Suprapubic skin (tissue), 4 donors: ENCODE measurements around the gene FBLN1. TPM values are rescaled to one million over a fixed set of nuclear protein-coding genes. Genes with fewer than 3 reads are reported as not detected.
A peak's percentile ranks its signal among the peaks of the same experiment; 100 is the strongest.

Source experiments
- DNase-seq, 2 donors: peaks; one replicate each; pipeline ENCODE4 v3.0.0-alpha.2; 2019; ENCODE audit warnings: low spot score in 2 of 2
- H3K27ac ChIP-seq: fragments of 200-600 bp; sonication (generic); one replicate; pipeline ENCODE4 v1.5.1; 2019
- H3K27me3 ChIP-seq: fragments of 200-600 bp; sonication (generic); one replicate; pipeline ENCODE4 v1.5.1; 2019
- H3K36me3 ChIP-seq: fragments of 200-600 bp; sonication (generic); one replicate; pipeline ENCODE4 v1.5.1; 2019
- H3K4me1 ChIP-seq: fragments of 200-600 bp; sonication (generic); one replicate; pipeline ENCODE4 v1.5.1; 2019
- H3K4me3 ChIP-seq: fragments of 200-600 bp; sonication (generic); one replicate; pipeline ENCODE4 v1.5.1; 2019; ENCODE audit warnings: mild to moderate bottlenecking
- H3K9me3 ChIP-seq: fragments of 200-600 bp; sonication (generic); one replicate; pipeline ENCODE4 v1.5.1; 2019
- CTCF ChIP-seq, 2 donors: fragments of 200-600 bp in 1 of 2; fragments of 450-650 bp in 1 of 2; sonication (generic) in 1 of 2; IDR thresholded peaks; one replicate each; pipeline ENCODE4 v1.5.1; 2016 to 2019; ENCODE audit warnings: antibody characterized with exemption in 2 of 2, mild to moderate bottlenecking in 1 of 2, moderate library complexity in 1 of 2
- EP300 ChIP-seq: sonication (generic); formaldehyde crosslinking; IDR thresholded peaks from one replicate; pipeline ENCODE4 v1.6.1; 2017; ENCODE audit warnings: antibody characterized with exemption
- POLR2A ChIP-seq, 2 donors: fragments of 450-650 bp; IDR thresholded peaks; one replicate each; pipeline ENCODE4 v1.6.1; 2017; ENCODE audit warnings: antibody characterized with exemption in 2 of 2, mild to moderate bottlenecking in 2 of 2, moderate library complexity in 2 of 2
- POLR2AphosphoS5 ChIP-seq, 3 donors: sonication (generic); formaldehyde crosslinking; IDR thresholded peaks; one replicate each; pipeline ENCODE4 v1.6.1; 2017; ENCODE audit warnings: antibody characterized with exemption in 3 of 3
- WGBS: methylation state at CpG from one replicate; pipeline ENCODE4 v1.1.5; 2018; 5-methylcytosine and 5-hydroxymethylcytosine counted together
- total RNA-seq, 4 donors: library from RNA; depleted of rRNA; stranded (reverse); fragments of >200 nt; gene quantifications; one replicate each; pipeline ENCODE4 v1.1.0, GENCODE V29; 2016

Gene FBLN1
- total RNA-seq, 4 donors from 2014 or later: 111 to 174 (median 139) TPM

- Histone ChIP-seq H3K36me3 (no peaks in the 10 kb centered on the region), H3K9me3 (no peaks in the 10 kb centered on the region), H3K27me3 (peaks cover 24% of the 10 kb centered on the region), H3K27ac (no peak overlapping the region), H3K4me1 (peaks cover 26% of the 10 kb centered on the region), H3K4me3 (no peak overlapping the region)
- 89% methylated on average over 7 of the region's 24 CpGs for WGBS
- DNase-seq: no peak
- TF ChIP-seq POLR2A (IDR thresholded peaks at IDR 0.05) (no peak), EP300 (no peak), CTCF (IDR thresholded peaks at IDR 0.05) (no peak), POLR2AphosphoS5 (IDR thresholded peaks at IDR 0.05) (no peak)
Observed at GRCh38 chr22:45640941-45641621, 138.4 kb downstream of the FBLN1 start.

GRCh38 chr22:45642986-45643385 lies 140.3 kb downstream of the FBLN1 start:
- WGBS: 58% methylated on average over 2 of the region's 2 CpGs
- DNase-seq: no peak
- Histone ChIP-seq H3K4me3 (no peak overlapping the region), H3K36me3 (no peaks in the 10 kb centered on the region), H3K4me1 (peaks cover 26% of the 10 kb centered on the region), H3K27me3 (peaks cover 24% of the 10 kb centered on the region), H3K9me3 (no peaks in the 10 kb centered on the region), H3K27ac (no peak overlapping the region)
- TF ChIP-seq EP300 (no peak), POLR2A (IDR thresholded peaks at IDR 0.05) (no peak)

- DNase-seq: no peak
- Histone ChIP-seq H3K4me1 (peaks cover 16% of the 10 kb centered on the region), H3K36me3 (no peaks in the 10 kb centered on the region), H3K27ac (no peak overlapping the region), H3K9me3 (no peaks in the 10 kb centered on the region), H3K4me3 (no peak overlapping the region), H3K27me3 (peaks cover 24% of the 10 kb centered on the region)
- no peak for TF ChIP-seq POLR2AphosphoS5 (IDR thresholded peaks at IDR 0.05)
- TF ChIP-seq CTCF (IDR thresholded peaks at IDR 0.05): no peak
- TF ChIP-seq POLR2A (IDR thresholded peaks at IDR 0.05): no peak
- no peak for TF ChIP-seq EP300
- 89% methylated on average over 12 of the region's 12 CpGs for WGBS
Observed at GRCh38 chr22:45644714-45645113, 142.0 kb downstream of the FBLN1 start.

GRCh38 chr22:45645150-45645525 lies 142.5 kb downstream of the FBLN1 start:
- no peak overlapping the region for H3K27ac ChIP-seq
- no peak for DNase-seq
- 66% methylated on average over 11 of the region's 16 CpGs for WGBS
- H3K9me3 ChIP-seq: no peaks in the 10 kb centered on the region
- peaks cover 12% of the 10 kb centered on the region for H3K4me1 ChIP-seq
- no peaks in the 10 kb centered on the region for H3K36me3 ChIP-seq
- no peak for TF ChIP-seq POLR2A (IDR thresholded peaks at IDR 0.05)
- no peak for TF ChIP-seq POLR2AphosphoS5 (IDR thresholded peaks at IDR 0.05)
- no peak for TF ChIP-seq EP300
- TF ChIP-seq CTCF (IDR thresholded peaks at IDR 0.05): no peak
- peaks cover 21% of the 10 kb centered on the region for H3K27me3 ChIP-seq
- H3K4me3 ChIP-seq: no peak overlapping the region

GRCh38 chr22:45645526-45646414 lies 143.1 kb downstream of the FBLN1 start:
- H3K27me3 ChIP-seq: peaks cover 24% of the 10 kb centered on the region
- peaks cover 10% of the 10 kb centered on the region for H3K4me1 ChIP-seq
- H3K27ac ChIP-seq: no peak overlapping the region
- H3K4me3 ChIP-seq: no peak overlapping the region
- H3K36me3 ChIP-seq: no peaks in the 10 kb centered on the region
- 57% methylated on average over 17 of the region's 54 CpGs for WGBS
- peak in 1 of 2 donors; percentile 71 for DNase-seq
- TF ChIP-seq EP300: no peak
- TF ChIP-seq CTCF (IDR thresholded peaks at IDR 0.05): peak; percentile 80 to 96
- TF ChIP-seq POLR2AphosphoS5 (IDR thresholded peaks at IDR 0.05): no peak
- H3K9me3 ChIP-seq: no peaks in the 10 kb centered on the region
